NCI-H2196 treated with DMSO at 0.1 percent for 48 hours (cell line): ENCODE data around the gene RGS9.

Experiments
- DNase-seq: peaks from one replicate; lab custom pipeline; 2025; ENCODE audit not compliant: unreplicated experiment; lab: John Stamatoyannopoulos, UW

Gene RGS9

GRCh38 chr17:65181237-65182061 is 44.3 kb downstream of the RGS9 start:
- DNase-seq: no peak

GRCh38 chr17:65182233-65182632 is 45.1 kb downstream of the RGS9 start:
- no peak for DNase-seq

- DNase-seq: no peak
These were observed 46.6 kb downstream of the RGS9 start for GRCh38 chr17:65183736-65184135.

GRCh38 chr17:65184235-65184959 is 47.2 kb downstream of the RGS9 start:
- DNase-seq: no peak

- no peak for DNase-seq
These were observed 47.9 kb downstream of the RGS9 start for GRCh38 chr17:65185062-65185461.

GRCh38 chr17:65185668-65186382 is 48.7 kb downstream of the RGS9 start:
- no peak for DNase-seq

- DNase-seq: no peak
These were observed 53.4 kb downstream of the RGS9 start for GRCh38 chr17:65190467-65191097.

- no peak for DNase-seq
These were observed 54.9 kb downstream of the RGS9 start for GRCh38 chr17:65191811-65192740.

- no peak for DNase-seq
These were observed 56.1 kb downstream of the RGS9 start for GRCh38 chr17:65193305-65193704.

GRCh38 chr17:65193716-65194293 is 56.6 kb downstream of the RGS9 start:
- no peak for DNase-seq

- no peak for DNase-seq
These were observed 57.6 kb downstream of the RGS9 start for GRCh38 chr17:65194670-65195334.

GRCh38 chr17:65195716-65196115 is 58.5 kb downstream of the RGS9 start:
- DNase-seq: no peak

- no peak for DNase-seq
These were observed 59.4 kb downstream of the RGS9 start for GRCh38 chr17:65196617-65197016.

- no peak for DNase-seq
These were observed 60.0 kb downstream of the RGS9 start for GRCh38 chr17:65197201-65197600.

GRCh38 chr17:65198653-65199382 is 61.6 kb downstream of the RGS9 start:
- peak; percentile 55 for DNase-seq

GRCh38 chr17:65201331-65201730 is 64.2 kb downstream of the RGS9 start:
- DNase-seq: no peak

- DNase-seq: no peak
These were observed 65.8 kb downstream of the RGS9 start for GRCh38 chr17:65202844-65203571.

GRCh38 chr17:65204001-65204400 is 66.8 kb downstream of the RGS9 start:
- no peak for DNase-seq
